Activated CD4-positive, alpha-beta memory T cell treated with anti-CD3 and anti-CD28 coated beads for 36 hours (primary cell): ENCODE results near the gene KANSL1. TPM values are rescaled to one million over a fixed set of nuclear protein-coding genes. Genes with fewer than 3 reads are reported as not detected.

ENCODE experiments used
- CTCF ChIA-PET: fragments of 350-600 bp; sonication (Branson Sonifier 250); formaldehyde crosslinking; loops from one replicate; lab custom pipeline; 2021; ENCODE audit warnings: antibody characterized with exemption, inconsistent platforms; lab: Charles Lee
- POLR2A ChIA-PET: fragments of 350-600 bp; sonication (Branson Sonifier 250); formaldehyde crosslinking; loops from one replicate; lab custom pipeline; 2021; ENCODE audit warnings: antibody characterized with exemption; lab: Charles Lee
- DNase-seq: peaks from one replicate; pipeline ENCODE4 v3.0.0-alpha.2; 2020
- H3K27ac Mint-ChIP-seq: one replicate; pipeline ENCODE4 v1.8.0; 2021; ENCODE audit warnings: mixed read lengths
- H3K27me3 Mint-ChIP-seq: one replicate; pipeline ENCODE4 v1.8.0; 2021; ENCODE audit warnings: mixed read lengths
- H3K36me3 Mint-ChIP-seq: one replicate; pipeline ENCODE4 v1.8.0; 2021; ENCODE audit warnings: mixed read lengths
- H3K4me1 Mint-ChIP-seq: one replicate; pipeline ENCODE4 v1.8.0; 2021; ENCODE audit warnings: low read depth, mixed read lengths
- H3K4me3 Mint-ChIP-seq: one replicate; pipeline ENCODE4 v1.8.0; 2021; ENCODE audit warnings: mild to moderate bottlenecking, mixed read lengths
- H3K9me3 Mint-ChIP-seq: one replicate; pipeline ENCODE4 v1.8.0; 2021; ENCODE audit warnings: mixed read lengths
- intact Hi-C: fragments of 100-400 bp; cut with micrococcal nuclease; formaldehyde crosslinking; loops from one replicate; pipeline ENCODE4 v1.15.1; 2023
- total RNA-seq, 2 experiments: library from RNA; stranded (reverse); gene quantifications; one replicate each; pipeline ENCODE4 v1.2.3, GENCODE V29; 2021

KANSL1 gene
- total RNA-seq, 2 experiments from 2014 or later = 57.3 to 63.8 TPM

- intact Hi-C loops = loop anchor here (1.0 to 5.0 kb wide), 2 partner anchors 8 to 54 kb away; partner anchors contain the start of gene KANSL1
- POLR2A ChIA-PET = no interaction called here
- no peak overlapping the region for H3K27ac Mint-ChIP-seq
Observed at GRCh38 chr17:46138473-46138872, 54.8 kb downstream of the KANSL1 start.

GRCh38 chr17:46136820-46137219, 56.4 kb downstream of the KANSL1 start:
- no peak for DNase-seq
- H3K27ac Mint-ChIP-seq = no peak overlapping the region
- ChIA-PET CTCF (interaction anchor here (1.9 kb wide), 1 partner anchor 57 kb away, joined by 8 read pairs; the partner anchor contains the start of gene KANSL1), POLR2A (interaction anchor here (1.4 kb wide), 1 partner anchor 86 kb away, joined by 3 read pairs; no protein-coding TSS in a partner anchor)
- no peaks in the 10 kb centered on the region for H3K9me3 Mint-ChIP-seq
- intact Hi-C loops = loop anchor here (2.0 to 5.0 kb wide), 2 partner anchors 18 to 55 kb away; partner anchors contain the start of gene KANSL1
- H3K4me3 Mint-ChIP-seq = no peak overlapping the region
- peaks cover 2% of the 10 kb centered on the region for H3K36me3 Mint-ChIP-seq
- no peaks in the 10 kb centered on the region for H3K27me3 Mint-ChIP-seq
- H3K4me1 Mint-ChIP-seq = peaks cover 91% of the 10 kb centered on the region

More at GRCh38 chr17:46138473-46138872, 54.8 kb downstream of the KANSL1 start:
- DNase-seq = no peak
- Mint-ChIP-seq H3K27me3 (no peaks in the 10 kb centered on the region), H3K4me1 (peaks cover 88% of the 10 kb centered on the region), H3K4me3 (no peak overlapping the region), H3K36me3 (peaks cover 2% of the 10 kb centered on the region), H3K9me3 (no peaks in the 10 kb centered on the region)
- CTCF ChIA-PET = interaction anchor here (1.0 to 1.9 kb wide), 3 partner anchors 8 to 55 kb away, joined by 4 to 8 read pairs (median 5); partner anchors contain the start of gene KANSL1

- H3K27me3 Mint-ChIP-seq = no peaks in the 10 kb centered on the region
- H3K36me3 Mint-ChIP-seq = peaks cover 2% of the 10 kb centered on the region
- no peak for DNase-seq
- peak overlapping the region; percentile 21 for H3K27ac Mint-ChIP-seq
- ChIA-PET POLR2A (interaction anchor here (1.0 to 1.4 kb wide), 3 partner anchors 9 to 85 kb away, joined by 3 to 6 read pairs (median 4); no protein-coding TSS in a partner anchor), CTCF (interaction anchor here (0.7 to 1.3 kb wide), 3 partner anchors 9 to 57 kb away, joined by 3 to 6 read pairs (median 4); partner anchors contain the start of gene KANSL1)
- H3K4me1 Mint-ChIP-seq = peaks cover 91% of the 10 kb centered on the region
- intact Hi-C loops = loop anchor here (2.0 to 5.0 kb wide), 2 partner anchors 19 to 56 kb away; partner anchors contain the start of gene KANSL1
- peak overlapping the region; percentile 1 for H3K4me3 Mint-ChIP-seq
- H3K9me3 Mint-ChIP-seq = no peaks in the 10 kb centered on the region
Observed at GRCh38 chr17:46135879-46136563, 57.2 kb downstream of the KANSL1 start.

- intact Hi-C loops = loop anchor here (5.0 kb wide), 1 partner anchor 57 kb away; the partner anchor contains the start of gene KANSL1
Observed at GRCh38 chr17:46135126-46135812, 58.0 kb downstream of the KANSL1 start.

GRCh38 chr17:46129302-46129701, 63.9 kb downstream of the KANSL1 start:
- H3K36me3 Mint-ChIP-seq = peaks cover 2% of the 10 kb centered on the region
- CTCF ChIA-PET = interaction anchor here (1.0 to 1.4 kb wide), 3 partner anchors 16 to 84 kb away, joined by 3 to 4 read pairs (median 3); partner anchors contain the start of gene KANSL1
- POLR2A ChIA-PET = no interaction called here
- intact Hi-C loops = no loop called here
- H3K4me3 Mint-ChIP-seq = no peak overlapping the region
- H3K27me3 Mint-ChIP-seq = no peaks in the 10 kb centered on the region
- no peak overlapping the region for H3K27ac Mint-ChIP-seq
- H3K4me1 Mint-ChIP-seq = peaks cover 81% of the 10 kb centered on the region
- no peaks in the 10 kb centered on the region for H3K9me3 Mint-ChIP-seq
- DNase-seq = no peak

More at GRCh38 chr17:46135126-46135812, 58.0 kb downstream of the KANSL1 start:
- ChIA-PET POLR2A (interaction anchor here (0.5 to 1.4 kb wide), 4 partner anchors 10 to 122 kb away, joined by 3 to 6 read pairs (median 4); no protein-coding TSS in a partner anchor), CTCF (interaction anchor here (1.0 to 1.3 kb wide), 2 partner anchors 10 to 52 kb away, joined by 4 to 6 read pairs; no protein-coding TSS in a partner anchor)
- Mint-ChIP-seq H3K4me1 (peaks cover 92% of the 10 kb centered on the region), H3K4me3 (no peak overlapping the region), H3K9me3 (no peaks in the 10 kb centered on the region), H3K36me3 (peaks cover 2% of the 10 kb centered on the region), H3K27ac (no peak overlapping the region), H3K27me3 (no peaks in the 10 kb centered on the region)
- DNase-seq = no peak

GRCh38 chr17:46128453-46128852, 64.8 kb downstream of the KANSL1 start:
- CTCF ChIA-PET = interaction anchor here (1.0 to 1.4 kb wide), 3 partner anchors 17 to 85 kb away, joined by 3 to 4 read pairs (median 3); partner anchors contain the start of gene KANSL1
- Mint-ChIP-seq H3K4me1 (peaks cover 81% of the 10 kb centered on the region), H3K4me3 (no peak overlapping the region), H3K27me3 (no peaks in the 10 kb centered on the region), H3K9me3 (no peaks in the 10 kb centered on the region), H3K36me3 (no peaks in the 10 kb centered on the region), H3K27ac (no peak overlapping the region)
- POLR2A ChIA-PET = no interaction called here
- intact Hi-C loops = no loop called here
- DNase-seq = no peak

- Mint-ChIP-seq H3K4me3 (no peak overlapping the region), H3K9me3 (no peaks in the 10 kb centered on the region), H3K27ac (no peak overlapping the region), H3K36me3 (no peaks in the 10 kb centered on the region), H3K4me1 (peaks cover 77% of the 10 kb centered on the region), H3K27me3 (no peaks in the 10 kb centered on the region)
- DNase-seq = no peak
- intact Hi-C loops = no loop called here
- POLR2A ChIA-PET = no interaction called here
- CTCF ChIA-PET = no interaction called here
Observed at GRCh38 chr17:46127524-46127923, 65.7 kb downstream of the KANSL1 start.

GRCh38 chr17:46126840-46127239, 66.4 kb downstream of the KANSL1 start:
- H3K9me3 Mint-ChIP-seq = no peaks in the 10 kb centered on the region
- no peaks in the 10 kb centered on the region for H3K27me3 Mint-ChIP-seq
- DNase-seq = no peak
- CTCF ChIA-PET = interaction anchor here (1.6 to 1.8 kb wide), 2 partner anchors 66 to 86 kb away, joined by 3 to 5 read pairs; partner anchors contain the start of gene KANSL1
- H3K4me1 Mint-ChIP-seq = peaks cover 77% of the 10 kb centered on the region
- no peak overlapping the region for H3K27ac Mint-ChIP-seq
- no peak overlapping the region for H3K4me3 Mint-ChIP-seq
- no peaks in the 10 kb centered on the region for H3K36me3 Mint-ChIP-seq
- POLR2A ChIA-PET = no interaction called here
- intact Hi-C loops = no loop called here

GRCh38 chr17:46125831-46126230, 67.4 kb downstream of the KANSL1 start:
- DNase-seq = no peak
- H3K27me3 Mint-ChIP-seq = no peaks in the 10 kb centered on the region
- POLR2A ChIA-PET = no interaction called here
- H3K4me1 Mint-ChIP-seq = peaks cover 77% of the 10 kb centered on the region
- no peaks in the 10 kb centered on the region for H3K36me3 Mint-ChIP-seq
- no peak overlapping the region for H3K27ac Mint-ChIP-seq
- CTCF ChIA-PET = interaction anchor here (1.6 to 1.8 kb wide), 2 partner anchors 67 to 87 kb away, joined by 3 to 5 read pairs; partner anchors contain the start of gene KANSL1
- H3K4me3 Mint-ChIP-seq = no peak overlapping the region
- intact Hi-C loops = no loop called here
- H3K9me3 Mint-ChIP-seq = no peaks in the 10 kb centered on the region

- Mint-ChIP-seq H3K9me3 (no peaks in the 10 kb centered on the region), H3K27me3 (no peaks in the 10 kb centered on the region), H3K4me1 (peaks cover 78% of the 10 kb centered on the region), H3K4me3 (no peak overlapping the region), H3K36me3 (no peaks in the 10 kb centered on the region), H3K27ac (no peak overlapping the region)
- intact Hi-C loops = no loop called here
- DNase-seq = no peak
- ChIA-PET POLR2A (no interaction called here), CTCF (interaction anchor here (1.8 kb wide), 1 partner anchor 88 kb away, joined by 5 read pairs; no protein-coding TSS in a partner anchor)
Observed at GRCh38 chr17:46124695-46125592, 68.3 kb downstream of the KANSL1 start.

- H3K4me3 Mint-ChIP-seq = no peak overlapping the region
- peaks cover 76% of the 10 kb centered on the region for H3K4me1 Mint-ChIP-seq
- no peak for DNase-seq
- intact Hi-C loops = no loop called here
- POLR2A ChIA-PET = interaction anchor here (1.3 kb wide), 1 partner anchor 69 kb away, joined by 4 read pairs; the partner anchor contains the start of gene KANSL1
- H3K27me3 Mint-ChIP-seq = no peaks in the 10 kb centered on the region
- H3K9me3 Mint-ChIP-seq = no peaks in the 10 kb centered on the region
- no peaks in the 10 kb centered on the region for H3K36me3 Mint-ChIP-seq
- no peak overlapping the region for H3K27ac Mint-ChIP-seq
- CTCF ChIA-PET = interaction anchor here (0.7 to 0.9 kb wide), 2 partner anchors 22 to 89 kb away, joined by 3 read pairs; no protein-coding TSS in a partner anchor
Observed at GRCh38 chr17:46123607-46124006, 69.6 kb downstream of the KANSL1 start.
